Esophagus muscularis mucosa (tissue), 4 donors: ENCODE measurements around the gene VEZF1. TPM values are rescaled to one million over a fixed set of nuclear protein-coding genes. Genes with fewer than 3 reads are reported as not detected.

Experiments used
- DNase-seq: peaks from one replicate; pipeline ENCODE4 v3.0.0-alpha.2; 2017; ENCODE audit errors: extremely low spot score
- H3K27ac ChIP-seq, 4 donors: fragments of 200-600 bp; sonication (generic); replicated peaks in 1 of 4; 1 replicate in 3 of 4; 2 replicates in 1 of 4; pipeline ENCODE4 v1.5.1; 2016 to 2019; ENCODE audit warnings: mild to moderate bottlenecking in 1 of 4
- H3K27me3 ChIP-seq, 4 donors: fragments of 200-600 bp; sonication (generic); one replicate each; pipeline versions ENCODE4 v1.5.1 to v1.6.0; 2016 to 2019
- H3K36me3 ChIP-seq, 4 donors: fragments of 200-600 bp; sonication (generic); one replicate each; pipeline ENCODE4 v1.5.1; 2016 to 2019
- H3K4me1 ChIP-seq, 4 donors: fragments of 200-600 bp; sonication (generic); one replicate each; pipeline ENCODE4 v1.5.1; 2016 to 2019
- H3K4me3 ChIP-seq, 4 donors: fragments of 200-600 bp; sonication (generic); 1 replicate in 2 of 4; 2 replicates in 2 of 4; pipeline ENCODE4 v1.5.1; 2016 to 2019; ENCODE audit warnings: mild to moderate bottlenecking in 4 of 4, moderate library complexity in 1 of 4
- H3K9me3 ChIP-seq, 4 donors: fragments of 200-600 bp; sonication (generic); 1 replicate in 3 of 4; 2 replicates in 1 of 4; pipeline ENCODE4 v1.5.1; 2016 to 2019
- EP300 ChIP-seq: sonication (generic); formaldehyde crosslinking; IDR thresholded peaks from one replicate; pipeline ENCODE4 v1.6.1; 2017; ENCODE audit warnings: antibody characterized with exemption
- whole genome bisulfite sequencing: methylation state at CpG from one replicate; pipeline ENCODE4 v1.1.5; 2018; 5-methylcytosine and 5-hydroxymethylcytosine counted together
- intact Hi-C: fragments of 100-400 bp; cut with DNase I; formaldehyde crosslinking; loops from one replicate; pipeline ENCODE4 v1.15.1; 2023
- small RNA-seq, 3 donors: library from RNA; depleted of rRNA; stranded (forward); fragments of <200 nt; gene quantifications; one replicate each; pipeline ENCODE3, GENCODE V24; 2016
- total RNA-seq, 4 donors: library from RNA; depleted of rRNA; stranded (reverse); fragments of >200 nt; gene quantifications; one replicate each; pipeline versions ENCODE4 v1.1.0 to v1.2.1, GENCODE V29; 2016

VEZF1 gene
- total RNA-seq, 4 donors from 2014 or later: 98.9 to 154 (median 121) TPM

GRCh38 chr17:57924677-57925076, 63.4 kb downstream of the VEZF1 start:
- no peak overlapping the region for H3K4me3 ChIP-seq
- H3K36me3 ChIP-seq: no peaks in the 10 kb centered on the region
- intact Hi-C loops: no loop called here
- H3K4me1 ChIP-seq: peaks cover 80 to 100% (median 99%) of the 10 kb centered on the region in 4 donors
- no peak for DNase-seq
- no peak for TF ChIP-seq EP300
- peak overlapping the region; percentile 98 to 100 (median 100) for H3K27ac ChIP-seq
- H3K27me3 ChIP-seq: no peaks in the 10 kb centered on the region
- 51% methylated on average over 2 of the region's 4 CpGs for WGBS
- H3K9me3 ChIP-seq: no peaks in the 10 kb centered on the region

Small RNA genes within 50 kb of the gene (small RNA-seq; reads per million reads assigned to genes)
- gene AC015813.4: 0 reads per million in 3 donors

Other genes with a start within 250 kb of the VEZF1 start
- gene CCDC182, start 243.0 kb downstream of the VEZF1 start, total RNA-seq: not detected
- gene MRPS23, start 138.2 kb downstream of the VEZF1 start, total RNA-seq: 10 to 100 TPM; 11.6 to 22.2 (median 16.9) TPM
- gene CUEDC1, start 32.8 kb downstream of the VEZF1 start, total RNA-seq: 10 to 100 TPM; 30.3 to 72.2 (median 51.2) TPM
- gene SRSF1, start 19.0 kb upstream of the VEZF1 start, total RNA-seq: 100 to 1,000 TPM; 136 to 185 (median 156) TPM
- gene DYNLL2, start 95.2 kb upstream of the VEZF1 start, total RNA-seq: 10 to 100 TPM; 22.2 to 37.0 (median 36.3) TPM
- not detected for gene OR4D1, start 160.1 kb upstream of the VEZF1 start, total RNA-seq
- not detected for gene OR4D2, start 178.7 kb upstream of the VEZF1 start, total RNA-seq
- gene EPX, start 204.5 kb upstream of the VEZF1 start, total RNA-seq: not detected
- gene MKS1, start 231.0 kb upstream of the VEZF1 start, total RNA-seq: 10 to 100 TPM in 1 of 4 donors, 1 to 10 TPM in 3; 6.2 to 12.5 (median 6.9) TPM